Neutrophil (primary cell): ENCODE data around the gene PRUNE1.
A peak's percentile ranks its signal among the peaks of the same experiment; 100 is the strongest.

Experiments
- H3K27ac ChIP-seq: fragments of 200-600 bp; sonication (generic); 2 replicates; pipeline ENCODE4 v1.5.1; 2016; ENCODE audit warnings: mild to moderate bottlenecking, moderate library complexity
- H3K27me3 ChIP-seq: fragments of 200-600 bp; sonication (generic); 2 replicates; pipeline ENCODE4 v1.6.0; 2016; ENCODE audit warnings: mild to moderate bottlenecking
- H3K36me3 ChIP-seq: fragments of 200-600 bp; sonication (generic); 2 replicates; pipeline ENCODE4 v1.5.1; 2017
- H3K4me1 ChIP-seq, 2 experiments: fragments of 200-600 bp in 1 of 2; sonication (generic) in 1 of 2; 1 replicate in 1 of 2; 2 replicates in 1 of 2; pipeline versions ENCODE4 v1.5.1 to v1.6.1; 2013 to 2016; ENCODE audit warnings: low read depth in 1 of 2, low read length in 1 of 2, mild to moderate bottlenecking in 1 of 2, moderate library complexity in 1 of 2; ENCODE audit not compliant: control insufficient read depth in 1 of 2, insufficient read depth in 1 of 2
- H3K4me3 ChIP-seq, 2 experiments: fragments of 200-600 bp in 1 of 2; sonication (generic) in 1 of 2; 1 replicate in 1 of 2; 2 replicates in 1 of 2; pipeline ENCODE4 v1.5.1; 2013 to 2016; ENCODE audit warnings: low read depth in 1 of 2, low read length in 1 of 2, mild to moderate bottlenecking in 1 of 2, moderate library complexity in 1 of 2
- H3K9me3 ChIP-seq: fragments of 200-600 bp; sonication (generic); 2 replicates; pipeline ENCODE4 v1.5.1; 2016
- CTCF ChIP-seq: fragments of 200-600 bp; sonication (generic); IDR thresholded peaks from 2 replicates; pipeline ENCODE4 v1.5.1; 2016; ENCODE audit warnings: antibody characterized with exemption

PRUNE1 gene

GRCh38 chr1:151036356-151036755, 28.1 kb downstream of the PRUNE1 start, which contains the start of gene BNIPL:
TSS of gene BNIPL (plus strand) at chr1:151036586. CDS start at chr1:151036726, 140 bp downstream.
- Histone ChIP-seq H3K27me3 (no peaks in the 10 kb centered on the region), H3K4me3 (no peak within 1 kb of the TSS), H3K9me3 (no peaks in the 10 kb centered on the region), H3K4me1 (no peaks in the 10 kb centered on the region), H3K36me3 (peaks cover 29% of the 10 kb centered on the region), H3K27ac (no peak within 1 kb of the TSS)
- no peak for TF ChIP-seq CTCF

- H3K4me3 ChIP-seq = no peak overlapping the region
- H3K9me3 ChIP-seq = no peaks in the 10 kb centered on the region
- H3K4me1 ChIP-seq = no peaks in the 10 kb centered on the region
- no peak overlapping the region for H3K27ac ChIP-seq
- TF ChIP-seq CTCF = no peak
- peaks cover 23% of the 10 kb centered on the region for H3K36me3 ChIP-seq
- no peaks in the 10 kb centered on the region for H3K27me3 ChIP-seq
Observed at GRCh38 chr1:151037032-151037431, 28.8 kb downstream of the PRUNE1 start.

- Histone ChIP-seq H3K27me3 (no peaks in the 10 kb centered on the region), H3K4me1 (no peaks in the 10 kb centered on the region), H3K36me3 (peaks cover 8% of the 10 kb centered on the region), H3K27ac (no peak overlapping the region), H3K9me3 (no peaks in the 10 kb centered on the region), H3K4me3 (no peak overlapping the region)
- TF ChIP-seq CTCF = no peak
Observed at GRCh38 chr1:151039521-151039920, 31.3 kb downstream of the PRUNE1 start.

- Histone ChIP-seq H3K36me3 (no peaks in the 10 kb centered on the region), H3K4me3 (no peak overlapping the region), H3K27me3 (peaks cover 26% of the 10 kb centered on the region), H3K9me3 (no peaks in the 10 kb centered on the region), H3K27ac (no peak overlapping the region), H3K4me1 (peaks cover 14% of the 10 kb centered on the region in 2 experiments)
- no peak for TF ChIP-seq CTCF
Observed at GRCh38 chr1:151043163-151043562, 34.9 kb downstream of the PRUNE1 start.

- no peak for TF ChIP-seq CTCF
- H3K4me3 ChIP-seq = peak within 1 kb of the TSS; percentile 74 to 80
- peaks cover 32% of the 10 kb centered on the region for H3K27me3 ChIP-seq
- peaks cover 19 to 22% of the 10 kb centered on the region in 2 experiments for H3K4me1 ChIP-seq
- peaks cover 34% of the 10 kb centered on the region for H3K36me3 ChIP-seq
- H3K27ac ChIP-seq = peak within 1 kb of the TSS; percentile 29
- no peaks in the 10 kb centered on the region for H3K9me3 ChIP-seq
Observed at GRCh38 chr1:151047591-151047924, 39.3 kb downstream of the PRUNE1 start, which contains the start of gene C1orf56. TSS of gene C1orf56 (plus strand) at chr1:151047751. CDS start at chr1:151047848, 97 bp downstream.
